ENCODE results near the gene ATP1B1. TPM values are rescaled to one million over a fixed set of nuclear protein-coding genes. Genes with fewer than 3 reads are reported as not detected.

ATP1B1 gene
- total RNA-seq, 1 donor from 2014 or later: 30.7 TPM

GRCh38 chr1:169119405-169119804, 12.9 kb downstream of the ATP1B1 start:
- Histone ChIP-seq H3K9ac (no peak overlapping the region), H2AFZ (replicated peaks) (no peak overlapping the region), H3K4me3 (no peak overlapping the region), H3K4me1 (no peaks in the 10 kb centered on the region), H3K27me3 (no peaks in the 10 kb centered on the region), H3K36me3 (no peaks in the 10 kb centered on the region), H3K79me2 (ENCODE audit: low read depth) (peaks cover 3% of the 10 kb centered on the region), H3K27ac (no peak overlapping the region), H4K20me1 (ENCODE audit: low read depth) (no peaks in the 10 kb centered on the region), H3F3A (ENCODE audit: low read depth) (no peaks in the 10 kb centered on the region), H3K4me2 (no peak overlapping the region), H3K9me3 (ENCODE audit: low read depth) (no peaks in the 10 kb centered on the region)
- DNase-seq (ENCODE audit: low spot score): no peak
- no peak for TF ChIP-seq CTCF (IDR thresholded peaks at IDR 0.05)
- no peak for TF ChIP-seq EZH2 (IDR thresholded peaks at IDR 0.05)
- no peak for TF ChIP-seq EZH2phosphoT487 (IDR thresholded peaks at IDR 0.05)
- Mint-ChIP-seq H3K27ac (no peak overlapping the region), H3K4me3 (no peak overlapping the region), H3K4me1 (peaks cover 11% of the 10 kb centered on the region), H3K9me3 (no peaks in the 10 kb centered on the region), H3K27me3 (ENCODE audit: insufficient read depth, low read depth) (no peaks in the 10 kb centered on the region), H3K36me3 (peaks cover 32% of the 10 kb centered on the region)

- TF ChIP-seq CTCF (IDR thresholded peaks at IDR 0.05) (no peak), EZH2phosphoT487 (IDR thresholded peaks at IDR 0.05) (no peak), EZH2 (IDR thresholded peaks at IDR 0.05) (no peak)
- H3K9me3 ChIP-seq (ENCODE audit: low read depth): no peaks in the 10 kb centered on the region
- H3K79me2 ChIP-seq (ENCODE audit: low read depth): peaks cover 3% of the 10 kb centered on the region
- no peaks in the 10 kb centered on the region for H3K36me3 ChIP-seq
- no peaks in the 10 kb centered on the region for H3K9me3 Mint-ChIP-seq
- no peak overlapping the region for H3K9ac ChIP-seq
- H3K4me1 ChIP-seq: no peaks in the 10 kb centered on the region
- peaks cover 11% of the 10 kb centered on the region for H3K4me1 Mint-ChIP-seq
- DNase-seq (ENCODE audit: low spot score): no peak
- H3K36me3 Mint-ChIP-seq: peaks cover 33% of the 10 kb centered on the region
- no peaks in the 10 kb centered on the region for H3K27me3 ChIP-seq
- H2AFZ ChIP-seq (replicated peaks): no peak overlapping the region
- H3K27ac ChIP-seq: no peak overlapping the region
- H4K20me1 ChIP-seq (ENCODE audit: low read depth): no peaks in the 10 kb centered on the region
- no peak overlapping the region for H3K27ac Mint-ChIP-seq
- no peak overlapping the region for H3K4me3 Mint-ChIP-seq
- H3K4me2 ChIP-seq: no peak overlapping the region
- no peak overlapping the region for H3K4me3 ChIP-seq
- no peaks in the 10 kb centered on the region for H3F3A ChIP-seq (ENCODE audit: low read depth)
- H3K27me3 Mint-ChIP-seq (ENCODE audit: insufficient read depth, low read depth): no peaks in the 10 kb centered on the region
Measured at GRCh38 chr1:169120066-169120465, 13.6 kb downstream of the ATP1B1 start.

- Histone ChIP-seq H4K20me1 (ENCODE audit: low read depth) (no peaks in the 10 kb centered on the region), H3K36me3 (no peaks in the 10 kb centered on the region), H3K27me3 (no peaks in the 10 kb centered on the region), H3K27ac (no peak overlapping the region), H3K79me2 (ENCODE audit: low read depth) (peaks cover 3% of the 10 kb centered on the region), H3K4me3 (no peak overlapping the region), H2AFZ (replicated peaks) (no peak overlapping the region), H3K9me3 (ENCODE audit: low read depth) (no peaks in the 10 kb centered on the region), H3F3A (ENCODE audit: low read depth) (no peaks in the 10 kb centered on the region), H3K4me2 (no peak overlapping the region), H3K4me1 (no peaks in the 10 kb centered on the region), H3K9ac (no peak overlapping the region)
- no peak for DNase-seq (ENCODE audit: low spot score)
- Mint-ChIP-seq H3K9me3 (no peaks in the 10 kb centered on the region), H3K4me3 (no peak overlapping the region), H3K36me3 (peaks cover 33% of the 10 kb centered on the region), H3K27me3 (ENCODE audit: insufficient read depth, low read depth) (no peaks in the 10 kb centered on the region), H3K4me1 (peaks cover 3% of the 10 kb centered on the region), H3K27ac (peak overlapping the region; percentile 50)
- no peak for TF ChIP-seq CTCF (IDR thresholded peaks at IDR 0.05)
- TF ChIP-seq EZH2 (IDR thresholded peaks at IDR 0.05): no peak
- TF ChIP-seq EZH2phosphoT487 (IDR thresholded peaks at IDR 0.05): no peak
Measured at GRCh38 chr1:169121146-169121923, 14.8 kb downstream of the ATP1B1 start.
